HG03457 (cell line): ENCODE results near the gene SUFU.
A peak's percentile ranks its signal among the peaks of the same experiment; 100 is the strongest.
"Not testable (repeated sequence)": the region's sequence is repeated elsewhere in the genome, so short reads cannot be mapped to it uniquely, and the experiment has no call there.

ENCODE experiments used
- ATAC-seq: cut with Tn5 transposase; IDR thresholded peaks from one replicate; pipeline ENCODE4 v1.9.1; 2021; ENCODE audit warnings: moderate number of reproducible peaks; ENCODE audit not compliant: unreplicated experiment

The SUFU gene

DNA sequence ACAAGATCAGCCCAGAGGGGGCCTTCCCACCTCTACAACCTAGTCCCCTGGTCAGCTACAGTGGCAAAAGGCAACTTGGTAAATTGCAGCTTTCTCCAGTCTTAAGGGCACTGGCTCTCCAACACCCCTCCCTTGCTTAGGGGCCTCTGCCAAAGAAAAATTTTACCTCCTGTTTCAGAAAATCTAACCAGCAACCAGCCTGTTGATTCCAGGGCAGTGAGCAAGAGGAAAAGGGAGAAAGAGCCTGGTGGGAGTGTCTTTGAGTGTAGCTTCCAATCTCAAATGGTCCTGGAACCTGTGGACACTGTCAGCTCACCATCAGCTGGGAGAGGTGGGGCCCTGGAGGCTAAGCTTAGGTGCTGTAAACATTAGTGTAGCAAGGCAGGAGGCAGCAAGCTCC, 24.1 kb upstream of the SUFU start:
- ATAC-seq = no peak

DNA sequence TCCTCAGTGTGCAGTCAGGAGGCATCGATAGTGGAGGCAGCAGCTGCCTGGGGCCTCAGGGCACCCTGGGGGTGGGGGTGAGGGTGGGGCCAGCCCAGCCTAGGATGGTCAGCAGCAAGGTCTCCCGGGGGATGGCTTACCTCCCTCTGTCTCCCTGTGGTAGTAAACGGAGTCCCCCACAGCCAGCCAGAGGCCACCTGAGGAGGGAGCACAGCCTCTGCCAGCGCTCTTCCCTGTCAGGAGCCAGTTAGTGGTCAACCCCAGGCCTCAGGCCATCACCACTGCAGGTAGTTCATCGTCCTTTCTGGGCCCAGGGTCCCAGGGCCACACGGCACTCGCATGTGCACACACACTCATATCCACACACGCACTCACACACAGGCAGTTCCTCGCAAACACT, 23.4 kb upstream of the SUFU start:
- no peak for ATAC-seq

DNA sequence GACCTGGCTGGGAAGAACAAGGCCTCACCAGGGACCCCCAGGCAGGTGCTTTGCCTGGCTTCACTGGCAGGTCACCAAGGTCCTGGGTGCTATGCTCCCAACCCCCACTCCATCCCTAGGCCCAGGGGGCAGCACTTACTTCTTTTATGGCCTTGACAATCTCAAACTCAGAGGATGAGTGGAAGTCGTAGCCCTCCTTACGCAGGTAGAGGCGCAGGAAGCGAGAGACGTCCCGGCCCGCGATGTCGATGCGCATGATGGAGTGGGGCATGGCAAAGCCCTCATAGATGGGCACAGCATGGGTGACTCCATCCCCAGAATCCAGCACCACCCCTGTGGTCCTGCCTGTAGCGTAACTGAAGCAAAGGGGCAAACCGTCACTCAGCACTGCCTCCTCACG, 19.8 kb upstream of the SUFU start:
- ATAC-seq = no peak

DNA sequence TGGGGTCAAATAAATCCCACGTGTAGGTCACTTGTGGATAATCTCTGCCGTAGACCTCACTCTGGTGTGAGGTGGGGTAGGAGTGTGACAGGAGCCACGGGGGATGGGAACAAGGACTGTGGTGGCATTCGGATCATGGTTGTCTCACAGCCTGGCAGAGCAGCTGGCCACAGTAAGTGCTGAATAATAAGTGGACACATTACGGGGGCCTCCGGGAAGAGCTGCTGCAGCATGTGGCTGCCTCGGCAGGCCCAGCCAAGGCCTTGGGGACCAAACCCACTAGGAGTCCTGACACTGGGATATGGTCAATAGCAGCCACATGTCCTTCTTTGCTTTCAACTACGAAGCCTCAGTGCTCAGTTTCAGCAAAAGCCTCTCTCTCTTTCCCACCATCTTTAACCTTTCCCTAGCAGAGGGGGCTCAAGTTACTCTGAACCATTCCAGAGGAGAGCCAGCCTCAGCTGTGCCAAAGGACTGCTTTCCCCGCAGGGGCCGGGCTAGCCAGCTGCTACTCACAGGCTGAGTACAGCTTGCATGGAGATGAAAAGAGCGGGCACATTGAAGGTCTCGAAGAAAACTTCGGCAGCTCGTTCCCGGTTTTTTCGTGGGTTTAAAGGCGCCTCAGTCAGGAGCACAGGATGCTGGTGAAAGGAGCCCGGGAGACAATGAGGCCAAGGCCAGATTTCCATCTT, 18.5 kb upstream of the SUFU start:
- ATAC-seq = no peak

DNA sequence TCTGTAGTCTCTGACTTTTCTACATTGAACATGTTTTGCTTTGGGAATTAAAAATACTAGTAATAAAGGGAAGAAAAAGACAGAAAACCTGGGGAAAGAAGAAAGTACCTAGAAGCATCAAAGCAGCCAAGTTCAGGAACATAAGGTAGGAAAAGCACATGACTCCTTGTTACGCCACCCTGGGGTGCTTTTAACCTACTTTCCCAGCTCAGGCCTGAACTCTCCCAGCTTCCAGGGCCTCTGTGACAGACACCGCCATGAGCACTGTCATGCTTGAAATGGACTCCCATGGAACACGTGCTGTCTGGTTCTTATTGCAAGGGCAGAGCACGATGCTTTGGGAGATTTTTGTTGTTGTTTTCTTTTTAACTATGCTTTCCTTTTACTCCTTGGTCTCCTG, 12.6 kb upstream of the SUFU start:
- ATAC-seq = no peak

DNA sequence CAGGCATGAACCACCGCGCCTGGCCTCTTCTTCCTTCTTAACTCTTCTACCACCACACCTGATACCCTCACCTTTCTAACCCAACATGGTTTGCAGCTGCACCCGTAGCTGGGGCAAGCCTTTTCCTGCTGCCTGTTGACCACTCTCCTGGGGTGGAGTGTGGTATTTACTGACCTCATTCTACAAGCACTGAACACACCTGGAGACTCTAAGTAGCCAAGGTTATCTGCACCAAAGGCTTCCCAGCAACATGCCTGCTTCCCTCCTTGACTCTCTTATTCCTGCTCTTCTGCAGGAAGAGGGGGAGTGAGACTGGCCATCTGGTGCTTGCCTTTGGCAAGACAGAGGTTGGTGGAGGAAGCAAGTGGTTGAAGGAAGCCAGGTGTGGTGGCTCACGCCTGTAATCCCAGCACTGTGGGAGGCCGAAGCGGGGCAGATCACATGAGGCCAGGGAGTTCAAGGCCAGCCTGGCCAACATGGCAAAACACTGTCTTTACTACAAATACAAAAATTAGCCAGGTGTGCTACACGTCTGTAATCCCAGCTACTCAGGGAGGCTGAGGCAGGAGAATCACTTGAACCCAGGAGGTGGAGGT, 11.3 kb upstream of the SUFU start:
- ATAC-seq = no peak

DNA sequence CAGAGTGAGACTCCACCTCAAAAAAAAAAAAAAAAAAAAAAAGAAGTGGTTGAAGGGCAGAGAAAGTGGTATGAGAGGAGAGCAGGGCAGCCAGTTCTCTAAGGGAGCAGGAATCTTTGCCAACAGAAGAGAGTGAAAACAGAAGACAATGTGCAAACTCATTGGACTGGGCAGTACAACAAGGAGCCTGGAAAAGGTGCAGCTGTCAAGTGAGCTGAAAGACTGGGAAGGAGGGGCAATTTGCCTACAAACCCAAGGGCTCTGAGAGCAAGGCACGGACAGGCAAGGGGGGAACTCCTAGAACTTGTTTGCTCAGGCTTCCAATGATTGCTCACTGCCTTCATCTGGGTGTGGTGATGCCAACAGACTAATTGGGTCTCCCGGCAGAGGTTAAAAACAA, 10.8 kb upstream of the SUFU start:
- ATAC-seq = no peak

DNA sequence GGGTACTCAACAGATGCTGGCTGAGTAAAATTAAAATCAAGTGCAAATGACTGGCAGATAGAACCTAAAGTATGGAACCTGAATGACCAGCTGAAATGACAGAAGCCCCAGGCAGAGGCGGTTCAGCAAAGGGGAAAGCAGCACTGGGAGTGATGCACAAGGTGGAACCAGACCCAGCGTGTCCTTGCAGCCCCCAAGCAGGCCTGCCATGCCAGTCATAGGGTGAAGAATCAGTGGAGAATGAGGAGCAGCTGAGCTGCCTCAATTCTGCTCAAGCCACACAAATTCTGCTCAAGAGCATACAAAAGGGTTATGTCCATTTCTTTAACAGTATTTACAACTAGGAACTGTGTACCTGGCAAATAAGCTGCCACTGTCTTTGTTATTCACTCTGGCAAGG, 10.0 kb upstream of the SUFU start:
- no peak for ATAC-seq

DNA sequence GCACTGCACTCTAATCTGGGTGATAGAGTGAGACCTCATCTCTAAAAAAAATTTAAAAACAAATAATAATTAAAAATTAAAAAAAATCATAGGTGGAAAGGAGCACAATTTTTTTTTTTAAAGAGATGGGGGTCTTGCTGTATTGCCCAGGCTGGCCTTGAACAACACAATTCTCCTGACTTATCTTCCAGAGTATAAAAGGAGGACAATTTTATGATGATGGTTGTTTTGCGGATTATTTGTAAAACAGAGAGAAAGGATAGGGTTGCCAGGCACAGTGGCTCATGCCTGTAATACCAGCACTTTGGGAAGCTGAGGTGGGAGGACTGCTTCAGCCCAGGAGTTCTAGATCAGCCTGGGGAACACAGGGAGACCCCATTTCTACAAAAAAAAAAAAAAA, 6.2 kb upstream of the SUFU start:
- ATAC-seq = no peak

DNA sequence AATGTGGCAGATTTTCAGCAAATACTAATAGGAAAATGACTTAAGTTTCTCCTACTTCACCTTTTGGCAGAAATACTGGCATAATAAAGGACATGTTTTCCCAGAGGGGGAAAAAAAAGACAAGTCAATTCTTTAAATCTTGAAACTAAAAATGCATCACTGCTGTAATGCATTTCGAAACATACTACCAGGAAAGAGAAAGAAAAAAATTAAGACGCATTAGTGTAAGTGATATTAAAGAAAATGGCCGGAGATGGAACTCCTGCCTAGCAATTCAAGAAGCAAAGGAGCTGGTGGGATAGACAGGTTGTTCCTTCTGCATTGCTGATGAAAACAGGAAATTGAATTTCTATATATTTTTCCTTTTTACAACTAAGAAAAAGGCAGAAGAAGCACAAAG, 4.4 kb upstream of the SUFU start:
- ATAC-seq = no peak

DNA sequence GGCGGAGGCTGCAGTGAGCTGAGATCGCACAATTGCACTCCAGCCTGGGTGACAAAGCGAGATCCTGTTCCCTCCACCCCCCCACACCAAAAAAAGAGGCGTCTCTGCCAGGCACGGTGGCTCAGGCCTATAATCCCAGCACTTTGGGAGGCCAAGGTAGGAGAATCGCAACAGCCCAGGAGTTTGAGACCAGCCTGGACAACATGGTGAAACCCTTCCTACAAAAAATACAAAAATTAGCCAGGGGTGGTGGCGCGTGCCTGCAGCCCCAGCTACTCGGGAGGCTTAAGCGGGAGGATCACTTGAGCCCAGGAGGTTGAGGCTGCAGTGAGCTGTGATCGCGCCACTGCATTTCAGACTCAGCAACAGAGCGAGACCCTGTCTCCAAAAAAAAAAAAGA, 3.1 kb upstream of the SUFU start:
- not testable (repeated sequence) for ATAC-seq

DNA sequence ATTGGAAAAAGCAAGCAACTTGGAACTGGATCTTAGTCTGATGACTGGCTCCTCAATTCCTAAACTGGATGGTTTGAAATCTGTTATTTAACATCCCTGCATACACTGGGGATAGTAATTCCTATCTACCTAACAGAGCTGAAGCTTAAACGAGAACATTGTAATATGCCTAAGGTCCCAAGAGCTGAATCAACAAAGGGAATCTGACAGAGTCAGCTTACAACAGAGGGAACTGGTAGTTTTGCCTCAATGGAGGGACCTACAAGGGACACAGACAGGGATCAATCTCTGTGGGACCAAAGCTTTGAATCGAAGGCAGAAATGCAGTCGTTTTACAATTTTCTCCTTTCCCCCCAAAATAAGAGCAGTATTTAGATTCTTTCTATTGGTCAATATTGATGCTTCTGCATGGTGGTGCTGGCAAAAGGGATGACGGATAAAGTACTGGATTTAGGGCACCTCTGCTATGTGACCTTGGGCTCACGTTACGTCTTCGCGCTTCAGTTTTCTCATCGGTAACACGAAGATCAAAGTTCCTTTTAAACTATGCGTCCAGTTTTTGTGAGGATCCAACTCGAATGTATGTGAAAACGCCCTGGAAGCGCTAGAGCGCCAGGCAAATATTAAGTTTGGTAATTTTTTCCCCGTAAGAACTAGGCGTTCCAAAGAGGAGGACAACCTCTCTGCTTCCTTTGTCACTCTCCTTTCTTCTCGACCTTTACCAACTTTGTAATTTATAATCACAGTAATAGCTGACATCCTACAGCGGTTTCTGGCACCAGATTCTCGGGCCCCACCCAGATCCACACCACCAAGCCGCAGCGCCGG, 2.4 kb upstream of the SUFU start:
- no peak for ATAC-seq

DNA sequence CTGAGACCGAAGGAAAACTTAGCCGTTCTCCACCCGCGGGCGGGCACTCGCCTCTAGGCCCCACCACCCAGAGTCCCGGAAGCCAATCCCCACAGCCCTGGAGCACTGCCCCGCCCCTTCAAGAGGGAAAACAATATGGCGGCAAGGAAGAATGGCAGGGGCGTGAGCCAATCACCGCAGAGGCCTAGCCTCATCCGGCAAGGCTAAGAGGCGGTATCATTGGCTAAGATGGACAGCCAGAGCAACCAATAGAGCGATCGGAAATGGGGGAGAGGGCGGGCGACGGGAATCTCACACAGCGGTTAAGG, 1.8 kb upstream of the SUFU start:
- ATAC-seq = peak; percentile 60

DNA sequence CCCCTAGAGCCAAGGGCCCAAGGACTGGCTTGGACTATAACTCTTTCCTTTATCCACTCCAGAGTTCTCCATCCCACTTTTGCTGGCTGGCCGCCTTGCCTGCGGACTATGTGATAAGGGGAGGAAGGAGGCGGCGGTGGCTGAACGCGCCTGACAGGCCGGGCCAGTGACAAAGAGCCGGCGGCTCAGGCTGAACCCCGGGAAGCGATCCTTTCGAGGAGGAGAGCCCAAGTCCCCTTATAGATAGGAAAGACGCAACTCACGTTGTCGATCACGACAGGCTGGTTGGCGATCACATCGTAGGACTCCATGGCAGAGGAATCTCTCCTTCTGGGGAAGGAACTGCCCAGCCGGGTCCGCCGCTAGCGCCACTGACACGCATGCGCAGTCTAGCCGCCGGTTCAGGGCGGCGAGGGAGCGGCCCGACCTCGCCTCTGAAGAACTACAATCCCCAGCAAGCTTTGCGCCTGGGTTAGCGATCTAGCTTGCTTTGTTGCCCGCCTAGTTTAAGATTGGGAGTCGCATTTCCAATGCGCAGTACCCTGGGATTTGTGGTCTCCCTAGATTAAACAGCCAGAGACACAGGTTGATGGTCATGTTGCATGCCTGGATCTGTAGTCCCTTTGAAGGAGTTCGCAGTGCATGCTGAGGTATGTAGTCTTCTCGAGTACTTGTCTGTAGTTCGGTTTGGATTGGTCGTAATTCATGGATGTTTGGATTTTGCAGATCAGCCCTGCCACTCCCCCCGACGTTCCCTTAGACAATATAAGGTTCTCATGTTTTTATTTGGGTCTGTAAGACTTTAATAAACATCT, 1.2 kb upstream of the SUFU start, which contains the start of gene ACTR1A:
TSS of gene ACTR1A (minus strand) at position 376 of the 815 bp plus-strand sequence. CDS start at position 311, 65 bp downstream.
- peak; percentile 40 for ATAC-seq

DNA sequence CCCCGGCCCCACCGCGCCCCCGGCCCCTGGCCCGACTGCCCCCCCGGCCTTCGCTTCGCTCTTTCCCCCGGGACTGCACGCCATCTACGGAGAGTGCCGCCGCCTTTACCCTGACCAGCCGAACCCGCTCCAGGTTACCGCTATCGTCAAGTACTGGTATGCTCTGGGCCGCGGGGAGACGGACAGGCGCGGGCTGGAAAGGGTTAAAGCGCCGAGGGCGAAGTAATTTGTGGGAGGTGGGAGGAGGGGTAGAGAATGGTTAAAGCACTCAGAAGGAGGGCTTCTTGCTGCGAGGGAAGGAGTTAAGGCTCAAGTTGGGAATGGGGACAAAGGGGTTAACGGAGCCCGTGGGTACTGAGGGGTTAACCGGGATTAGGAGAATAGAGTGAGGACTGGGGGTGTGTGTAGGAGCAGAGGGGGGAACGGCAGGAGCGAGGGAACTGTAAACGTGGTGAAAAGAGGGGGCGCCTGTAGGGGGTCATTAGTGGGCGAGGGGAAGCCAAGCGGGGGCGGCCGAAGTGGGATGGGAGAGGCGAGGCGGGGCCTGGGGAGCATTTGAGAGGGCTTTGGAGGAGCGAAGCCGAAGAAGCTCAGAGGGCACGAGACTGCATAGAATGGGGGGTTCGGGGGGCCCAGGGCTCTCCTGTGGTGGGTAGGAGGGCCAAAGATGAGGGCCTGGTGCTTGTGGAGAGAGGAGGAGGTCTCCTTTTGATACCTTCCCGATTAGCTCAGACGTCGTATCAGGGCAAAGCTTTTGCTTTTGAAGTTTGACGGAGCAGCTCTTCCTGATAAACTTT, 605 bp downstream of the SUFU start:
- no peak for ATAC-seq

DNA sequence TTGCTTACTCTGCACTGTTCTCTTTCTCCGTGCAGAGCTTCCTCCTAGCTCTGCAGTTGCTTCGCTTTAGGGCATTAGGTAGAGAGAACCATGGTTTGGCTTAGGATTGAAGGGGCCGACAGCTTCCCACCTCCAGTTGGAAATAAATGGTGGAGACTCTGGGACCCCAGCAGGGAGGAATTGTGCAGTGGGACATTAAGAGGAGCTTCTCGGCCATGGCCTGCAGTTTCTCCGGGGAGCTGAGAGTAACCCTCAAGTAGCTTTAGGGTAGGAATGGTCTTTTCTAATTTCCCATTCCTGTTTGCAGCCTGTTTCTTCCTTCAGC, 1.2 kb downstream of the SUFU start:
- ATAC-seq = no peak

DNA sequence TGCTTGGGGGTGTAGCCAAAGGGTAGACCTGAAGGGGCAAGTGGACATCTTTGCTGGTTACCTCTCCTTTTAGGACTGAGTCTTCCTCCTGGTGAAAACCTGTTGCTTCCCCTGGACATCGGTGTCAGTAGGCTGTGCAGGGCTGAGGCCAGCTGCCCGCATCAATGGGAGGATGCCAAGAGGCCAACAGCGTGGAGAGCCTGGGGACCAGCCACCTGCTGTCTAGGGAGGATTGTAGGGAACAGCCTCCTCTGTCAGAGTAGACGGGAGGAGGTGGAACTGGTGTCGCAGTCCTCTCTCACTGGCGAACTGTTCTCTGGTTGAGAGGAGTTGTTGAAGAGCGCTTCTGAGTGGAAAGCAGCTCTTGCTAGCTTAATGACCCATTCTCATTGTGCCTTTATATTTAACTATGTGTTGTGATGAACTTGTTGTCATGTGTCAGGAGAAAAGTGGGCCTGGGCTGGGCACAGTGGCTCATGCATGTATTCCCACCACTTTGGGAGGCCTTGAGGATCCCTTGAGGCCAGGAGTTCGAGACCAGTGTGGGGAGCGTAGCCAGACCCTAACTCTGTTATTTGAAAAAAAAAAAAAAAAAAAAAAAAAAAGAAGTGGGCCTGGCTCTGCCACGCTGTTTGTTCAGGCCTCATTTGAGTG, 1.8 kb downstream of the SUFU start:
- no peak for ATAC-seq

DNA sequence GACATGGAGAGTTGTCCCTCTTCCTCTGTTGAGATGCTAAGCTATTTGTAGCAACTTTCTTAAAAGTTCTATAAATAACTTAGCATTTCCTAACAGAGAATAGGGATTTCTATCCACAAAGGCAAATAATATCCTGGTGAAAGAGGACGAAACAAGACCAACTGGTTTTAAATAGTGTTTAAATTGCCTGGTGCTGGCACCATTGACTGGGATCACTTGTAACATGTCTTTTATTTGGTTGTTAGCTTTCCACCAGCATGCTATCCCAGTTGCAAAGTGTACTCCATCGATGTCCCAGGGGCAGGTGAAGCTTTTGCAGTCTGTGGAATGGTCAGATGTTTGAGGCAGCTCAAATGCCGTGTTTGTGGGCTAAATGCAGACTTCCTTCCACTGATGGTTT, 3.7 kb downstream of the SUFU start:
- ATAC-seq = no peak

DNA sequence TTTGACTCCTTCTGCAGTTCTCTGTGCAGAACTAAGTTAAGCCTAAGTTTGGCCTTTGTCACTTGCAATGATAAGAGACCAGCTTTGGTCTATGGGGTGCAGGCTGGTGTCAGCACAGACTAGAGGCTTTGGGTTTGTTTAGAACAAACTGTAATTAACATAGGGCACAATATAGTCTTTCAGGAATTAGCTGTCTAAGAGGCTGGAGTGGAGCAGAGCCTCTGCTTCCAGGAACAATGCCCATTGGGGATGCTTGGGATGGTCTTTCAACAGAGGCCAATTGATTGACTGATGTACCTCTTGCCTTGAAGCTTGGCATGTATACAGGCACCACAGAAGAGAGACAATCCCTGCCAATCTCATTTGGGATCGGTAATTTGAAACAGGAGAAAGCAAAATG, 4.7 kb downstream of the SUFU start:
- ATAC-seq = no peak

DNA sequence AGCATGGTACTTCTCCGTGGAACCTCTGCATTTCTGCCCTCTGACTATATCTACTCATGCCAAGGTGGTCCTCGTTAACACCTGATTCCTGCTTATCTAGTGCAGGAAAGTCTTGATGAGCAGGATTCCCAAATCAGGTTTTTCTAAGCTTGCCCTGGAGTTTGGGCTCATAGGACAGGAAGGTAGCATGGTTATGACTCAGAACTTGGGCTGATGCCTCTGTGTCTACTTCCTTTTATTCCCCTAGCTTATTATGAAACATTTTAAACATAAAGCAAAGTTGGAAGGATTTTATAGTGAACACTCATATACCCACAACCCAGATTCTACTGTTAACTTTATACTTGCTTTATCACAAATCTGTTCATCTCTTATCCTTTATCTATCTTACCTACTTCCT, 5.6 kb downstream of the SUFU start:
- ATAC-seq = no peak
